Measurements from ENCODE around the gene MSI2. TPM values are rescaled to one million over a fixed set of nuclear protein-coding genes. Genes with fewer than 3 reads are reported as not detected.

MSI2 gene
- total and polyA plus RNA-seq, 2 donors (not counting 3 experiments of a cell fraction or from before 2014, with no cell fraction given): 20.9 to 59.3 TPM

- intact Hi-C loops (cut with micrococcal nuclease) (no loop called here), dilution Hi-C loops (cut with MboI; ENCODE audit: extremely low pct_ligation_motif_present, low sequenced_read_pairs) (no loop called here)
- no TSS peak for BruUV-seq (replicated peaks)
- DNase-seq (ENCODE audit: low read depth, low spot score): no peak
- H3K27me3 ChIP-seq (ENCODE audit: control insufficient read depth in 2 of 2, insufficient read depth in 2 of 2, low read length in 2 of 2): no peaks in the 10 kb centered on the region
- no peaks in the 10 kb centered on the region for H3K36me3 ChIP-seq (ENCODE audit: control insufficient read depth in 2 of 2, extremely low read depth in 1 of 2, insufficient read depth in 2 of 2, low read length in 2 of 2)
- no peak for FAIRE-seq
- no peaks in the 10 kb centered on the region for H3K9me3 ChIP-seq (replicated peaks; ENCODE audit: control insufficient read depth, insufficient read depth, low read length)
- ChIA-PET POLR2A (no interaction called here), CTCF (interaction anchor here (1.9 kb wide), 1 partner anchor 9 kb away, joined by 4 read pairs; no protein-coding TSS in a partner anchor)
- no peak overlapping the region for H3K9ac ChIP-seq (replicated peaks; ENCODE audit: extremely low read depth, insufficient read depth, low read length)
- no peak overlapping the region for H3K4me3 ChIP-seq (replicated peaks in 1 of 3; ENCODE audit: insufficient read depth in 1 of 3, low read depth in 1 of 3, low read length in 3 of 3)
- no peak overlapping the region for H2AFZ ChIP-seq (ENCODE audit: low read depth, low read length)
- peaks cover 3% of the 10 kb centered on the region for H4K20me1 ChIP-seq (replicated peaks; ENCODE audit: control insufficient read depth, extremely low read depth, insufficient read depth, low read length)
- no peak overlapping the region for H3K4me2 ChIP-seq (ENCODE audit: insufficient read depth, low read length)
- no peak overlapping the region for H3K27ac ChIP-seq (ENCODE audit: insufficient read depth, low read depth, low read length)
- H3K9me1 ChIP-seq (replicated peaks; ENCODE audit: control insufficient read depth, extremely low read depth, insufficient read depth, low read length): no peaks in the 10 kb centered on the region
- H3K4me1 ChIP-seq (ENCODE audit: control insufficient read depth, extremely low read depth, insufficient read depth, low read length): no peaks in the 10 kb centered on the region
- no peak for TF ChIP-seq MAX (IDR thresholded peaks at IDR 0.05; ENCODE audit: insufficient read depth, insufficient read length)
- no peak for TF ChIP-seq CTCF (IDR thresholded peaks at IDR 0.05; ENCODE audit: extremely low read depth in 1 of 2, insufficient read depth in 1 of 2, low read depth in 1 of 2, low read length in 2 of 2)
- no peaks in the 10 kb centered on the region for H3K79me2 ChIP-seq (ENCODE audit: control insufficient read depth, insufficient read depth, low read length)
These were observed 247.9 kb downstream of the MSI2 start for GRCh38 chr17:57504208-57504607.

GRCh38 chr17:57505841-57506773, 249.8 kb downstream of the MSI2 start:
- ChIA-PET POLR2A (no interaction called here), CTCF (interaction anchor here (0.7 to 1.4 kb wide), 4 partner anchors 10 to 263 kb away, joined by 3 to 7 read pairs (median 4); no protein-coding TSS in a partner anchor)
- no peak for FAIRE-seq
- H4K20me1 ChIP-seq (replicated peaks; ENCODE audit: control insufficient read depth, extremely low read depth, insufficient read depth, low read length): no peaks in the 10 kb centered on the region
- H3K79me2 ChIP-seq (ENCODE audit: control insufficient read depth, insufficient read depth, low read length): no peaks in the 10 kb centered on the region
- no peaks in the 10 kb centered on the region for H3K9me1 ChIP-seq (replicated peaks; ENCODE audit: control insufficient read depth, extremely low read depth, insufficient read depth, low read length)
- H3K27me3 ChIP-seq (ENCODE audit: control insufficient read depth in 2 of 2, insufficient read depth in 2 of 2, low read length in 2 of 2): no peaks in the 10 kb centered on the region
- DNase-seq (ENCODE audit: low read depth, low spot score): no peak
- intact Hi-C loops (cut with micrococcal nuclease) (no loop called here), dilution Hi-C loops (cut with MboI; ENCODE audit: extremely low pct_ligation_motif_present, low sequenced_read_pairs) (no loop called here)
- no peak for TF ChIP-seq POLR2AphosphoS5 (IDR thresholded peaks at IDR 0.05; ENCODE audit: insufficient read depth, low read depth, low read length)
- no peak for TF ChIP-seq FOS (IDR thresholded peaks at IDR 0.05; ENCODE audit: borderline replicate concordance, insufficient read depth, low read length)
- TF ChIP-seq EZH2 (IDR thresholded peaks at IDR 0.05; ENCODE audit: borderline replicate concordance, low read depth, low read length, severe bottlenecking): no peak
- TF ChIP-seq MYC (IDR thresholded peaks at IDR 0.05; ENCODE audit: low read depth, low read length): no peak
- no peak for TF ChIP-seq CTCF (IDR thresholded peaks at IDR 0.05; ENCODE audit: extremely low read depth in 1 of 2, insufficient read depth in 1 of 2, low read depth in 1 of 2, low read length in 2 of 2)
- no peak for TF ChIP-seq JUN (IDR thresholded peaks at IDR 0.05; ENCODE audit: borderline replicate concordance, insufficient read depth, insufficient read length, low read depth)
- no peak for TF ChIP-seq POLR2A (IDR thresholded peaks at IDR 0.05; ENCODE audit: low read depth, low read length)
- TF ChIP-seq GATA2 (IDR thresholded peaks at IDR 0.05; ENCODE audit: insufficient read depth, insufficient read length, low read depth, low read length): no peak
- no peak for TF ChIP-seq MAX (IDR thresholded peaks at IDR 0.05; ENCODE audit: insufficient read depth, insufficient read length)
- H3K4me1 ChIP-seq (ENCODE audit: control insufficient read depth, extremely low read depth, insufficient read depth, low read length): no peaks in the 10 kb centered on the region
- H3K9ac ChIP-seq (replicated peaks; ENCODE audit: extremely low read depth, insufficient read depth, low read length): no peak overlapping the region
- BruUV-seq (replicated peaks): no TSS peak
- H2AFZ ChIP-seq (ENCODE audit: low read depth, low read length): no peak overlapping the region
- no peak overlapping the region for H3K4me3 ChIP-seq (replicated peaks in 1 of 3; ENCODE audit: insufficient read depth in 1 of 3, low read depth in 1 of 3, low read length in 3 of 3)
- H3K4me2 ChIP-seq (ENCODE audit: insufficient read depth, low read length): no peak overlapping the region
- no peak overlapping the region for H3K27ac ChIP-seq (ENCODE audit: insufficient read depth, low read depth, low read length)
- no peaks in the 10 kb centered on the region for H3K36me3 ChIP-seq (ENCODE audit: control insufficient read depth in 2 of 2, extremely low read depth in 1 of 2, insufficient read depth in 2 of 2, low read length in 2 of 2)
- H3K9me3 ChIP-seq (replicated peaks; ENCODE audit: control insufficient read depth, insufficient read depth, low read length): no peaks in the 10 kb centered on the region

Measured in endothelial cell of umbilical vein (primary cell).